GM18499 (cell line): Measurements from ENCODE around the gene TXNL4A.
"Not testable (repeated sequence)": the region's sequence is repeated elsewhere in the genome, so short reads cannot be mapped to it uniquely, and the experiment has no call there.

Experiments
- ATAC-seq: cut with Tn5 transposase; IDR thresholded peaks from one replicate; pipeline ENCODE4 v1.9.1; 2021; ENCODE audit warnings: moderate number of reproducible peaks; ENCODE audit not compliant: insufficient read depth, unreplicated experiment

TXNL4A gene

DNA sequence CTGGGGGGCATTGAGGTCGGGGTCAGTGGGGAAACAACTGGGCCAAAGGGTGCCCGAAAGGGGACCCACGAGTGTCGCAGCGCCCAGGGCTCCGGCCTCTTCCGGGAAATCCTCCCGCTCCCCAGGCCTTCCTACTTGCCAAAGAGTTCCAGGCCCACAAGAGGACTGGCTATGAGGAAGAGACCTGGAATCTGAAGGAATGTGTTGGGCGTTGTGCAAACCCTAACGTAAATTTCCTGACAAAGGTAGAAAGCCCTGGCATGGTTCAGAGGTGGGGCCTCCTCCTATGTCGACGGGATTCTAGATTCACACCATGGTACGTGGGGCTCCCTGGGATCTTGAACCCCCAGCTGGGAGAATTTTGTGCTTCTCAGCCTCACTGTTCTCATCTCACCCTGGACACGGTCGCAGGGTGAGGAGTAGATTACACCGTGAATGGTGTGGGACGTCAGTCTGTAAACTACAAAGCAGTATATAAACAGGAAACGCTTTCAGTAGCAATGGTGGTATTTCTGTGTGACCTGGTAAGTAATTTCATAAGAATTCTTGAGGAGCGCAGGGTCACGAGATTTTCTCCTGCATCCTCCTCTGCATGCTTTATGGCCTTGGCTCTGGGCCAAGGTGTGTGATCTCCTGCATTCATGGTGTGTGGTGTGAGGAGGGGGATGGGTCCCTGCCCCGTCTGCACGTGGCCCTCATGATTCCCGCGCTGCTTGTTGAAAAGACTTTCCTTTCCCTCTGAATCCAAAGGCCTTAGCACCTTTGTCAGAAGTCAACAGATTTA is 23.1 kb downstream of the TXNL4A start:
- ATAC-seq: no peak

DNA sequence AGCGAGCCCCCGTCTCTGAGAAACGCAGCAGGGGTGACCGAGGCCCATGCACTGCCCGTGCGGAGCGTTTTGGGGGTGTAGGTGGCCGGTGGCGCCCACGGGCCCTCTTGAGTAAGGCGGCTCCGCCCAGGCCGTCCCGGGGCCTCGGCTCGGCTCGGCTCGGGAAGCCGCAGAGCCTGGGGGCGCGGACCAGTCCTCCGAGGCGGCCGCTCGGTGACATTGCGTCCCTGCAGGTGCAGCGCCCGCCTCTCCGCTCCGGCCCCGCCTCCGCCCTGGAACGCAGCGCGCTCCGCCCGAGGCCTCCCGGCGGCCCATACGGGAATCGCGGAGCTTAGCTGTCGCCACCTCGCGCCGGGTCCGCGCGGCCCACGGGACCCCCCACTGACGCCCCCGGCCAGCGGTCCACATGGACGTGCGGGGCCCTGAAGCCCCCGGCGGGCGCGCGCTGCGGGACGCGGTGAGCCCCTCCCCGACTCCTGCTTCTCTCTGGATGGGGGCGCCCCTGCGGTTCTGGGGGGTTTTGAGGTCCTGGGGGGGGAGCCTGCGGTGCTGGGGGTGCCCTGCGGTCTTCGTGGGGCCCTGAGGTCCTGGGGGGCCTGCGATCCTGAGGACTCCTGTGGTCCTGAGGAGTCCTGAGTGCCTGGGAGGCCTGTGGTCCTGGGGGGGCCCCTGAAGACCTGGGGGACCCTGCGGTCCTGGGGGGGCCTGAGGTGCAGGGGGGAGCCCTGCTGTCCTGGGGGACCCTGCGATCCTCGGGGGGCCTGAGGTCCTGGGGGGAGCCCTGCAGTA is 23.8 kb downstream of the TXNL4A start, which contains the start of gene HSBP1L1:
HSBP1L1 (plus strand) TSS at position 314 of the 789 bp plus-strand sequence; CDS start at position 407, 93 bp downstream.
- ATAC-seq: no peak

DNA sequence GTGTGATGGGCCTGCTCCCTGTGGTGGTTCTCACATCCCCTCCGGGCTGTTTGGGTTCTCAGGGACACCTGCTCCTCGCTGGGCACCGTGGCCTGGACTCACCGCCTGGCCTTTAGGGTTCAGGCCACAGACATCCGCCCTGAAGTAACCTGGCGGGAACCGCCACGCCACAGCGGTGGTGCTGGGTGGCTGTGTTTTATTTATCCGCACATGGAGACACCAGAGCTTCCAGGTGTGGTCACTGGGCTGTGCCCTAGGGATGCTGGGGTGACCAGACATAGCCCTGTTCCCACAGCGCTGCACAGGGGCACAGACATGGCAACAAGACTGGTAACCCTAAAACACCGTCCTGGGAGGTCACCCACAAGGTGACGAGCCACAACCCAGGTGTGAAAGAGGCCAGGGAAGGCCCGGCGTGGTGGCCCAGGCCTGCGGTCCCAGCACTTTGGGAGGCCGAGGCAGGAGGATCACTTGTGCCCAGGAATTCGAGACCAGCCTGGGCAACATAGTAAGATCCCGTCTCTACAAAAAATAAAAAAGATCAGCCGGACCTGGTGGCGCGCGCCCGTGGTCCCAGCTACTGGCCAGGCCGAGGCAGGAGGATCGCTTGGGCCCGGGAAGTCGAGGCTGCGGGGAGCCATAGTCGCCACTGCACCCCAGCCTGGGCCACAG is 24.6 kb downstream of the TXNL4A start:
- ATAC-seq: no peak

DNA sequence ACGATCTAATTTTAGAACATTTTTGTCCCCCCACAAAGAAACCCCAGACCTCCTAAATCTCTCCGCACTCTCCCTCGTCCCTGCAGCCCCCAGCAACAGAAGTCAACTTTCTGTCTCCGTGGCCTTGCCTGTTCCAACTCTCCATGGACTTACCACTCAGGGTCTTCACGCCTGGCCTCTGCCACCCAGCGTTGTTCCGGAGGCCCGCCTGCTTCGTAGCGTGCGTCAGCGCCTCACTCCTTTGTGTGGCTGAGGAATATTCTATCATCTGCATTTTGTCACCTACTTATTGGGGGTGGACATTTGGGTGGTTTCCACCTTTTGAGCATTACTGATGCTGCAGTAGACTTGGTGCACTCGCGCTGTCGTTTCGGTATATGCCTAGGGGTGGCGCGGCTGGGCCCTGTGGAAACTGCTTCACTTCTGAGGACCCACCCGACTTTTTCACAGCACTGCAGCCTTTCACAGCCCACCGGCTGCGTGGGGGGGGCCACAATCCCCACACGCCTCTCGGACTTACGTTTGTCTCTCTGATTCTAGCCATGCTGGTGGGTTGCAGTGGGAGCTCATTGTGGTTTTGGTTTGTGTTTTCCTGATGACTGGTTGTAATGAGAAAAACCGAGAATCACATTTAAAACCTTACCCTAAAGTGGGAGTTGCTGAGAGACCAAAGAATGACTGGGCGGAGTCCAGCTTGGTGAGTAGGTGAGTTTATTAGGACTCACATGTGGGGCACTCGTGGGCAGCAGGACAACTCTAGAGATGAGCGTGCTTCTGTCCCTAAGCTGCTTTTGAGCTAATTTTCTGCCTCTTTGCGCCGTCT is 25.3 kb downstream of the TXNL4A start:
- ATAC-seq: peak; percentile 37

DNA sequence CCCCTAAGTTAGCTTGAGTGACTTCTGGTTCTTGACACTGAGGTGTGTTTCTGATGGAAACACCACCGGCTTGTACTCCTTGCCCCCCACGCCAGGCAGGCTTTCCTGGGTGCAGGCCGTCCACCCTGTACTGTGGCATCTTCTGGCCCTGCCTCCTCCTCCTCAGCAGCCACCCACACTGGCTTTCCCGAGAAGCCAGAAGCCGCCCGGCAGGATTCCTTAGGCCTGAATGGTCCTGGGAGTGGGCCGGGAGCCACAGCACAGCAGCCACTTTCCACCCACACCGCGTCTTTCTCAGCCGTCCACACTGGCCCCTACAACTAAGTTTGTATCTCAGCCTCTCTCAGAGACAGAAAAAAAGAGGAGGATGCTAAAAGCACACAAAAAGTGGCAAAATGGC is 26.1 kb downstream of the TXNL4A start:
- ATAC-seq: no peak

DNA sequence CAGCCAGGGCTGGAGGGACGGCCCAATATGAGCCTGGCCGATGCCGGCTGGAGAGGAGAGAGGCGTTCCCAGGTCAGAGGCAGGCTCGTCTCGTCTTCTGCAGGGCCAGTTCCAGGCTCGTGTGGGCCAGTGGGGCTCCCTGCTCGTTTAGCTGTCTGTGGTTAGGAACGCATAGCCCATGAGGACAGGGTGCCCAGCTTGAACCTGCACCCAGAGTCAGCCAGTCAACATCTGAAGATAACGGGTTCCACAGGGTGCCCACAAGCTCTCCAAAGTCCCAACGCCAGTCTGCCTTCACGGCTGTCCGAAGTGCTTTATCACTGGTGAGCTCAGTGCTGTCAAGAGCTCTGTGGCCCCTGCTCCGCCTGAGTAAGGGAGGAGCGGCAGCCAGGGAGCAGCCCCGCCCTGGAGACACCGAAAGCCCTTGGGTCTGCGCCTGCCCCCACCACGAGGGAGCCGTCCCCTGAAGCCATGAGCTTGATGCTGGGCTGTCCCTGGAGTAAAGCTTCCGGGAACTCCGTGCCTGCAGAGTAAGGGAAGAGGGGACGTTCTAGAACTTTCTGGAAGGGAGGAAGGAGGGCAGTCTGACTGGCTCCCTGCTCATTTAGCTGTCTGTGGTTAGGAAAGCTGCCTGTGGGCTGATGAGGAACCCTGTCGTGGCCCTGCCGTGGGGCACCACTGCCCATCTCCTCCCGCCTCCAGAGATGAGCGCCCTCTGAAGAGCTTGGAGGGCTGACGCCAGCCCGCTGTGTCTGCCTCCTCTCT is 26.7 kb downstream of the TXNL4A start:
- ATAC-seq: no peak

DNA sequence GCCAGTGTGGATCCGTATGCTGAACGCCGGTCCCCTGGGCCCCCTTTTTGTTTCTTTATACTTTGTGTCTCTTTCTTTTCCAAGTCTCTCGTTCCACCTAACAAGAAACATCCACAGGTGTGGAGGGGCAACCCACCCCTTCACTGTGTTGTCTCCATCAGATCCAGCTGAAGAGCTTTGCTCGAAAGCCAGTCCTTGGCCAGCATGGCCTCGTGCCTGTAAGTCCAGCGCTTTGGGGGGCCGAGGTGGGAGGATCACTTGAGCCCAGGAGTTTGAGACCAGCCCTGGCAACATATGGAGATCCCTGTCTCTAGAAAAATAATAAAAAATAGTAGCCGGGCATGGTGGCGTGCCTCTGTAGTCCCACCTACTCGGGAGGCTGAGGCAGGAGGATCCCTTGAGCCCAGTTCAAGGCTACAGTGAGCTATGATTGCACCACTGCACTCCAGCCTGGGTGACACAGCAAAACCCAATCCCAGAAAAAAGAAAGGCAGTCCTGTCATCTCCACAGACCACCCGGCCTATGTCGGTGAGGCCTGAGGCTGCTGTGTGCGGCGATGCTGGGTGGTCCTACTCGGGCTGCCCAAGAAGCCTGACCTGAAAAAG is 27.3 kb downstream of the TXNL4A start:
- no peak for ATAC-seq

DNA sequence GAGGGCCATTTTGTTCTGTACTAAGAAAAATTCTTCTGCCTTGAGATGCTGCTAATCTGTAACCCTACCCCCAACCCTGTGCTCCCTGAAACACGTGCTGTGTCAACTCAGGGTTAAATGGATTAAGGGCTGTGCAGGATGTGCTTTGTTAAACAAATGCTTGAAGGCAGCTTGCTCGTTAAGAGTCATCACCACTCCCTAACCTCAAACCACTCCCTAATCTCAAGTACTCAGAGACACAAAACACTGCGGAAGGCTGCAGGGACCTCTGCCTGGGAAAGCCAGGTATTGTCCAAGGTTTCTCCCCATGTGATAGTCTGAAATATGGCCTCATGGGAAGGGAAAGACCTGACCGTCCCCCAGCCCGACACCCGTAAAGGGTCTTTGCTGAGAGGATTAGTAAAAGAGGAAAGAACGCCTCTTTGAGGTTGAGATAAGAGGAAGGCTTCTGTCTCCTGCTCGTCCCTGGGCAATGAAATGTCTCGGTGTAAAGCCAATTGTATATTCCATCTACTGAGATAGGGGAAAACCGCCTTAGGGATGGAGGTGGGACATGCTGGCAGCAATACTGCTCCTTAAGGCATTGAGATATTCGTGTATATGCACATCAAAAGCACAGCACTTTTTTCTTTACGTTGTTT is 28.1 kb downstream of the TXNL4A start:
- ATAC-seq: not testable (repeated sequence)

DNA sequence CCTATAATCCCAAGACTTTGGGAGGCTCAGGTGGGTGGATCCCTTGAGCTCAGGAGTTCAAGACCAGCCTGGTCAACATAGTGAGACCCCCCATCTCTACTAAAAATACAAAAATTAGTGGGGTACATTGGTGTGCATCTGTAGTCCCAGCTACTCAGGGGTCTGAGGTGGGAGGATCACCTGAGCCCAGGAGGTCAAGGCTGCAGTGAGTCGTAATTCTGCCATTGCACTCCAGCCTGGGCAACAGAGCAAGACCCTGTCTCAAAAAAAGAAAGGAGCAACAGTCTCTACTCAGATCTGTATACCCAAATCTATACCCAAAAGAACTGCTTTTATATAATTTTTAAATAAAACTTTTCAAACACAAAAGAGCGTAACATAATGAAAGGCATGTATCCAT is 29.4 kb downstream of the TXNL4A start:
- ATAC-seq: no peak

DNA sequence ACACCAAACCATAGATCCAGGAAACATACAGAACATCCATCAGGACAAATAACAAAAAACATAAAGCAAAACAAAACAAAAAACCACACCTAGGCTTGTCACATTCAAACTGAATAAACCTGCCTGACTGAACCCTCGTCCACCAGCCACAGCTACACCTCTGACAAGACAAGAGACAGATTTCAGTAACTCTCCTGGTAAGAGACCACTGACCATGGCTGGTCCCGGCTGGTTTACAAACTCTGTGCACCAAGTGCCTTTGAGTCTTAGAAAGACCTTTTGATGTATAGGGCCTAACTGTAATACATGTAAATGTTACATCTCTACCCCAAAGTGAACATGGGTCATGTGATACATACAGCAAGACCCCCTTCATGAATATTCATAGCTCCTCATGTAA is 32.1 kb downstream of the TXNL4A start:
- ATAC-seq: no peak

DNA sequence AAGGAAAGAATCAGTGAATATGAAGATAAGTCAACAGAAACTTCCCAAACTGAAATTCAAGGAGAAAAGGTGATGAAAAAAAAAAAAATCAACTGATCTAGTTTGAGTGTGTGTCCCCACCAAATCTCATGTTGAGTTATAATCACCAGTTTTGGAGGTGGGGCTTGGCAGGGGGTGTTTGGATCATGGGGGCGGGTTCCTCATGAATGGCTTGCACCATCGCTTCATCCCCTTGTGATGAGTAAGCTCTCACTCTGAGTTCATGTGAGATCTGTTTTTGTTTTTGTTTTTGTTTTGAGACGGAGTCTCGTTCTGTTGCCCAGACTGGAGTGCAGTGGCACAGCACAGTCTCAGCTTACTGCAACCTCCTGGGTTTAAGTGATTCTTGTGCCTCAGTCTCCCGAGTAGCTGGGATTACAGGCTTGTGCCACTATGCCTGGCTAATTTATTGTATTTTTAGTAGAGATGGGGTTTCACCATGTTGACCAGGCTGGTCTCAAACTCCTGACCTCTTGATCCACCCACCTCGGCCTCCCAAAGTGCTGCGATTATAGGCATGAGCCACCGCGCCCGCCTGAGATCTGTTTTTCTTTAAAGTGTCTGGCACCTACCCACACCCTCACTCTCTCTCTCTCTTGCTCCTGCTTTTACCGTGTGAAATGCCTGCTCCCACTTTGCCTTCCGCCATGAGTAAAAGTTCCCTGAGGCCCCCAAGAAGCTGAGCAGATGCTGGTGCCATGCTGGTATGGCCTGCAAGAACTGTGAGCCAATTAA is 32.9 kb downstream of the TXNL4A start:
- ATAC-seq: no peak

DNA sequence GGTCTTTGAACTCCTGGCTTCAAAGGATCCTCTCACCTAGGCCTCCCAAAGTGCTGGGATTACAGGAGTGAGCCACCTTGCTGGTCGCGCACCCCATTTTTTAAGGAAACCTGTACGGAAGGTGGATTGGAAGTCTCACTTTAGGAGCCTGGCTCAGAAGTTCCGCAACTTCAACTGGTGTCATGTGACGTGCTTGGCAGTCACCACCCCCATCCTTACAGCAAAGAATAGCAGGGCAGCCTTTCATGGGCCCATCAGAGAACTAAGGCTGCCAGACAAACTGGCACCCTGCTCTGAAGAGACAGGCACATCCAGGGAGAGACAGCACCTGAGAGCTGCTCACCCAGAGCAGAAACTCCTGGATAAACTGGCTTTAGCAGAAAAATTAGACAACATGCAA is 33.6 kb downstream of the TXNL4A start:
- no peak for ATAC-seq

DNA sequence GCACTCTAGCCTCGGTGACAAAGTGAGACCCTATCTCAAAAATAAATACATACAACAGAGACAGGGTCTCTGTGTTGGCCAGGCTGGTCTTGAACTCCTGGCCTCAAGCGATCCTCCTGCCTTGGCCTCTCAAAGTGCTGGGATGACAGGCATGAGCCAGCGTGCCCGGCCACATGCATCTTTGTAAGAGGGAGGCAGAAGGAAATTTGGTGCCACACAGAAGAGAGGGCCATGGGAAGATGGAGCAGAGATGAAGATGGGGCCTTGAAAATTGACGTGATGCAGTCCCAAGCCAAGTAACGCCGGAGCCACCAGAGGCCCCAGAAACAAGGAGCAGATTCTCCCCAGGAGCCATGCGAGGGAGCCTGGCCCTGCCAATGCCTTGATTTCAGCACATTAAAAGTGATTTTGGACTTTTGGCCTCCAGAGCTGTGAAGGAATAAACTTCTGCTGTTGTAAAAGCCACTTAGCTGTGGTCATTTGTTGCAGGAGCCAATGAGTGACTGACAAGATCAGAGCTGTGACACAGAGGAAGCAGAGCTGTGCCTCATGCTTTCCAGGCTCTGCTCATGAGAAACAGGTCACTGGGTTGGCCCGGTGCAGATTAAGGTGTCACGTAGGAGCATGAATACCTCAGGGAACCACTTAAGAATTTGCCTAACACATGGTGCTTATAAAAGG is 34.3 kb downstream of the TXNL4A start:
- no peak for ATAC-seq

DNA sequence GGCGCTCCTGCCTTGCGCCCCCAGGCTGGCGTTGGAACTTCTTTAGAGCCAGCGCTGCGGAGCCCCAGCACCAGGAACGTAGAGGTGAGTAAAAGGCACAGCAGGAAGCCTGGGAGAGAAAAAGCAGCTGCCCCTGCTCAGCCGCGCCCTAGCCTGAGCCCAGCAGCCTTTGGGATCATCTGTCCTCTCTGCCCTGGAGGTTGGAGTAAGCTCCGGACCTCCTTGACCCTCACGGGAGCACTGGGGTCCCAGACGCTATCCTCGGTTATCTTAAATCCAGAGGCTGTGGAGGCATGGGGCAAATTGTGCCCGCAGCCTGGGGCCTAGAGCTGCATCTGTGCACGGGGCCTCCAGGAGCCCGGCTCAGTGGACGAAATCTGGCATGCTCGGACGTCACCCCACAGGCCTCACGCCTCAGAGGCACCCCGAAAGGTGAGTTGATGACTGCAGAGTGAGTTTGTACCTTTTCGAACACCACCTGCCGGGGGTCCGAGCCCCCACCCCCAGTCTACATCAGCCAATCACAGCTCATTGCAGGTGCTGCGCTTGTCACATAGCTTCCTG is 35.3 kb downstream of the TXNL4A start:
- no peak for ATAC-seq

DNA sequence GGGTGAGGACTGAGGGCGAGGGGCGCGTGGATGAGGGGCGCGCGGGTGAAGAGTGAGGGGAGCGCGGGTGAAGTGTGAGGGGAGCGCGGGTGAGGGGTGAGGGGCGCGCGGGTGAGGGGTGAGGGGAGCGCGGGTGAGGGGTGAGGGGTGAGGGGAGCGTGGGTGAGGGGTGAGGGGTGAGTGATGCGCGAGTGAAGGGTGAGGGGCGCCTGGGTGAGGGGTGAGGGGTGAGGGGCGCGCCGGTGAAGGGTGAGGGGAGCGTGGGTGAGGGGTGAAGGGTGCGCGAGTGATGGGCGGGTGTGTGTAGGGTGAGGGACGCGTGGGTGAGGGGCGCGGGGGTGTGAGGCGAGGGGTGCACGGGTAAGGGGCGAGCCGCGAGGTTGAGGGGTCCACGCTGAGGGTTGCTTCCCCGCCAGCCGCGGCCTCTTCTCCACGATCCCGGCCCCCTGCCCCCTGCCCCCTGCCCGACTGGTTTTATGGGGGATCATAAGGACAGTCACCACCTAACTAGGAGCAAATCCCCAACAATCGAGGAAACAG is 35.8 kb downstream of the TXNL4A start:
- no peak for ATAC-seq

DNA sequence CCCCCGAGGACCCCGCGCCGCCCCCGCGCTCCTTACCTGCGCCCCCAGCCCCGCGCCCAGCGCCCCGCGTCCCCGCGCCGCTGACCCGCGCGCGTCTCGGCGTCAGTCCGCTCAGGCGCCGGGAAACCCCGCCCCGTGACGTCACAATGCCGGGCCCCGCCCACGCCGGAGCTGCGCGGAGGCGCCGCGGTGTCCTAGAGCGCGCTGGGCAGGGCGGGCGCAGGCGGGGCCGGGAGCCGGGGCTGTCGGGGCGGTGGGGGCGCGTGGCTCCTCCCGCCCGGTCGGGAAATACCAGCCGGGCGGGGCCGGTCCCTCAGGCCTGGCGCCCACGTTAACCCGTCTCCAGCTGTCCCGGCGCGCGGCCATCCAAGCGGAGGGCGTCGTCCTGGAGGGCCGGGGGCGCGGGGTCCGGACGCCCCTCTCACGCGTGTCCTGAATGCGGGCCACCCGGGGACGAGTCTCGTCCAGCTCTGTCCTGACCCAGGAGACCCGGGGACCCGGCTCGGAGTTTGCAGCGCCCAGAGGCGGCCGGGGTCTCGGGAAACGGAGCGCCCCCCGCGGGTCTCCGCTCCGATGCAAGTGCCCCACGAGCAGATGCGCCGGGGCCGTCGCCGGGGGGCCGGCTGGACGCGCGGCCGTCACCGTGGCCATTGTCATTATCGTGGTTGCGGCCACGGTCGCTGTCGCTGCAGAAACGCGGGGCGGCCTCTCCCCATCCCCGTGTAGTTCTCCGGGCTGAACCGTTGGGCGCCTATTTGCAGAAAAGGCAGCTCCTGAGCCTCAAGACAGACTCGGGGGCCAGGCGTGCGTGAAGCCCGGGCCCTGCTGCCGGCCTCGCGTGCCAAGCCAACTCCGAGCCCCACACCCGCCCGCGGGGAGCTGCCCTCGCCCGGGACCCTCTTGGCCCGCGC is 36.6 kb downstream of the TXNL4A start, which contains the start of gene SLC66A2:
SLC66A2 (minus strand) TSS at position 109 of the 911 bp plus-strand sequence. CDS start 727 bp downstream, outside the sequence.
- ATAC-seq: peak; percentile 30
